Testis (tissue), 2 donors: ENCODE results near the gene IFNAR2.
"Not testable (repeated sequence)": the region's sequence is repeated elsewhere in the genome, so short reads cannot be mapped to it uniquely, and the experiment has no call there.

ENCODE experiments used
- CTCF ChIP-seq, 3 experiments: fragments of 450-650 bp in 2 of 3; fragments of 200-600 bp in 1 of 3; sonication (generic) in 1 of 3; IDR thresholded peaks; one replicate each; pipeline ENCODE4 v1.5.1; 2016 to 2019; ENCODE audit warnings: antibody characterized with exemption in 3 of 3, mild to moderate bottlenecking in 2 of 3, moderate library complexity in 1 of 3
- POLR2A ChIP-seq: fragments of 450-650 bp; IDR thresholded peaks from one replicate; pipeline ENCODE4 v1.6.1; 2017; ENCODE audit warnings: antibody characterized with exemption, mild to moderate bottlenecking, moderate library complexity

GRCh38 chr21:33253382-33253781, 23.6 kb downstream of the IFNAR2 start:
- not testable (repeated sequence) for TF ChIP-seq CTCF (IDR thresholded peaks at IDR 0.05); POLR2A
